Measurements from ENCODE around the gene PACRG.

GRCh38 chr6:162715601-162716000, 12.2 kb upstream of the PACRG start:
- TF ChIP-seq POLR2AphosphoS5 (IDR thresholded peaks at IDR 0.05; ENCODE audit: insufficient read depth, low read depth, low read length) (no peak), MYC (IDR thresholded peaks at IDR 0.05; ENCODE audit: low read depth, low read length) (no peak), POLR2A (IDR thresholded peaks at IDR 0.05; ENCODE audit: low read depth, low read length) (no peak), CTCF (IDR thresholded peaks at IDR 0.05; ENCODE audit: extremely low read depth in 1 of 2, insufficient read depth in 1 of 2, low read depth in 1 of 2, low read length in 2 of 2) (no peak), MAX (IDR thresholded peaks at IDR 0.05; ENCODE audit: insufficient read depth, insufficient read length) (no peak), EZH2 (IDR thresholded peaks at IDR 0.05; ENCODE audit: borderline replicate concordance, low read depth, low read length, severe bottlenecking) (no peak), JUN (IDR thresholded peaks at IDR 0.05; ENCODE audit: borderline replicate concordance, insufficient read depth, insufficient read length, low read depth) (no peak), GATA2 (IDR thresholded peaks at IDR 0.05; ENCODE audit: insufficient read depth, insufficient read length, low read depth, low read length) (no peak), FOS (IDR thresholded peaks at IDR 0.05; ENCODE audit: borderline replicate concordance, insufficient read depth, low read length) (no peak)
